ENCODE measurements around the gene DMRTC2. TPM values are rescaled to one million over a fixed set of nuclear protein-coding genes. Genes with fewer than 3 reads are reported as not detected.

DMRTC2 gene
- total and polyA plus RNA-seq, 2 of the 13 experiments (the other 11 are each of a cell fraction or from before 2014, with no cell fraction given): not detected

GRCh38 chr19:41883821-41884733 lies 39.2 kb downstream of the DMRTC2 start (continued):
- peak; percentile 62; the same call in 1 of the 2 replicates for TF ChIP-seq GMEB2 (CRISPR knock-in tag; IDR thresholded peaks at IDR 0.05; ENCODE audit: low read depth)
- peak; percentile 72 for TF ChIP-seq ZNF143 (CRISPR knock-in tag; IDR thresholded peaks at IDR 0.05)
- no peak for TF ChIP-seq ZNF280D (CRISPR knock-in tag; IDR thresholded peaks at IDR 0.05)
- no peak for TF ChIP-seq RBM22 (optimal IDR thresholded peaks at IDR 0.05; ENCODE audit: low read length)
- TF ChIP-seq RFX3 (CRISPR knock-in tag; IDR thresholded peaks at IDR 0.05): no peak; the same call in 1 of the 2 replicates
- peak; percentile 85; the same call in 1 of the 2 replicates for TF ChIP-seq MIER3 (CRISPR knock-in tag; IDR thresholded peaks at IDR 0.05; ENCODE audit: borderline replicate concordance)
- TF ChIP-seq ZZZ3 (CRISPR knock-in tag; IDR thresholded peaks at IDR 0.05; ENCODE audit: borderline replicate concordance): peak; percentile 82; the same call in 1 of the 2 replicates
- TF ChIP-seq ZNF775 (CRISPR knock-in tag; IDR thresholded peaks at IDR 0.05; ENCODE audit: borderline replicate concordance): no peak
- no peak for TF ChIP-seq ZBTB40 (IDR thresholded peaks at IDR 0.05)
- peak; percentile 77; the same call in 1 of the 2 replicates for TF ChIP-seq ZBTB40 (CRISPR knock-in tag; IDR thresholded peaks at IDR 0.05)
- peak; percentile 64; the same call in 1 of the 2 replicates for TF ChIP-seq PATZ1 (CRISPR knock-in tag; IDR thresholded peaks at IDR 0.05)
- TF ChIP-seq SMAD3 (CRISPR knock-in tag; IDR thresholded peaks at IDR 0.05): peak; percentile 89
